Measurements from ENCODE around the gene LRIG1.
"Not testable (repeated sequence)": the region's sequence is repeated elsewhere in the genome, so short reads cannot be mapped to it uniquely, and the experiment has no call there.

Gene LRIG1

GRCh38 chr3:66441129-66441528, 59.7 kb downstream of the LRIG1 start:
- FAIRE-seq: no peak

DNA sequence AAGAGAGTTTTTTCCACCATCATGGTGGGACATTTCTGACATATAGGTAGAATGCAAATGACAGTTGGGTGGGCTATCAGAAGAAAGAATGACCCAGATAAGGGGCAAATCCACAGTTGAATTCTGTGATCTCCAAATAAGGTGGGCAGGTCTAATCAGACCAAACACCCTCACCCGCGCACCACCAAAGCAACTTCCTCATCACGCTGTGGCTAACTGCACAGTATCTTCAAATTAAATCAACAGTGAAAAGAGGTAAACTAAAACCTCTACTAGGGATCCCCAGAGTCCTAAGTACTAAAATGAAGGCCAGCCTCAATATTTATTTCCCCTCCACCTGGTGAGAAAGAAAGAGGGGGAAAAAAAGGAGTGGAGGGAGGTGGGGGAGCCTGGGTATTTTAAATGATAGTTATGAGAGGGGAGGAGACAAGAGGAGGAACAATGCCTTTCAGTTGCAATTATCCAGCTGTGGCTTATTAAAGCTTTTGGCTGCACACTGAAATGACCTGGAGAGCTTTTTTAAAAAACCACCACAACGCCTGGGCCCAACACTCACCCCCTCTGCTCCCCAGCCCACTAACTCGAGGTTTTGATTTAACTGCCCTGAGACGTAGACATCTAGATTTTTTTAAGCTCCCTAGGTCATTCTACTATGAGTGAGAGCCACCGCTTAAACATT, 61.0 kb downstream of the LRIG1 start:
- no peak for FAIRE-seq

DNA sequence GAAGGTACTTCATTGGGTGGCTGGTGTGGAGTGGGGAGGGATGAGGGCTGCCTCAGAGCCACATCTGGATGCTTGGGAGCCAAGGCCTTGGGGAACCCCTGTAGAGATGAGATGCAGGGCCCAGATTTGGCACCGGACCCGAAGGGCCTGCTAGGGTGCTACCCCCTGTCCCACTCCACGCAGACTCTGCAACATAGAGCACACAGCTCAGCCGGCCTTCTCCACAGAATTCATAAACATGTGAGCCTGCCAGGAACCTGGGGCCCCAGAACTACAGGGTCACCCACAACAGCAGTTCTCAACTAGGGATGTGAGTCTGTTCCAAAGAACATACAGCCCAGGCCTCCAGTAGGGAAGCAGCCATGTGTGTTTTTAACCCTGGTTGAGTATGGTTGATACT, 62.8 kb downstream of the LRIG1 start:
- FAIRE-seq: no peak

DNA sequence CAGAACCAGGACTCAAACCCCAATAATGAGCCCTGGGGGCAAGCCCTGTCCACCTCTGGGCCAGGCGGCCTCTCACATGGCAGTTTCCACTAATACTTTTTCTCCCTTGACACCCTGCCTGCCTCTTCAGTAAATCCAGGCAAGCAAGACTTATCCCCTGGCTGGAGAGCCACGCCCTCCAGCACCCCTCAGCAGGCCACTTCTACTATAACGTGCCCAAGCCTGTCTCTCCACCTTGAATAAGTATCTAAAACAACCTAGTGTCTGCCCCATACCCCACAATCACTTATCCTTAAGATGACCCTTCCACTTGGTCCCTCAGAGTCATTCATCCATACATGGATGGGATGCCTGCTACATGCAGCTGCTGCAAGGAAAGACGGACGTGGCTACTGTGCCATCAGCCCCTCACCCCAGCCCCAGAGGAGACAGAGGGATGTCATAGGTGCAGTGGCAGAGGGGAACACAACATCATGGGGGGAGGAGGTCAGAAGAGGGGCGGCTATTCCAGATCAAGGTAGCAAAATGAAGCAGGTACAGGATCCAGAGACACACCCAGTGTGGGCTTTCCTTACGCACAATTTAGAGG, 63.4 kb downstream of the LRIG1 start:
- FAIRE-seq: no peak

GRCh38 chr3:66435989-66436388, 64.8 kb downstream of the LRIG1 start:
- no peak for FAIRE-seq

GRCh38 chr3:66434726-66435125, 66.1 kb downstream of the LRIG1 start:
- FAIRE-seq: no peak

DNA sequence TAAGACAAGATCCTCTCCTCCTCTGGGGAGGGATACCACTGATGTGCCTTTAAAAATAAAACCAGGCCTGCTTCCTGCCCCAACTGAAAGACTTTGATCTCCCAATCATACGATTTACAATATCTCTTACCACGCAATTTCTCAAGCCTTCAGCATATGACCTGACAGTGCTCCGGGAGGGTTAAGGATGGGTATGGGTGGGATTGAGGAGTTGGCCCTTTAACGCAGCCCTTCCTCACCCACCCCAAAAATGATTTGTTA, 67.4 kb downstream of the LRIG1 start:
- FAIRE-seq: no peak

DNA sequence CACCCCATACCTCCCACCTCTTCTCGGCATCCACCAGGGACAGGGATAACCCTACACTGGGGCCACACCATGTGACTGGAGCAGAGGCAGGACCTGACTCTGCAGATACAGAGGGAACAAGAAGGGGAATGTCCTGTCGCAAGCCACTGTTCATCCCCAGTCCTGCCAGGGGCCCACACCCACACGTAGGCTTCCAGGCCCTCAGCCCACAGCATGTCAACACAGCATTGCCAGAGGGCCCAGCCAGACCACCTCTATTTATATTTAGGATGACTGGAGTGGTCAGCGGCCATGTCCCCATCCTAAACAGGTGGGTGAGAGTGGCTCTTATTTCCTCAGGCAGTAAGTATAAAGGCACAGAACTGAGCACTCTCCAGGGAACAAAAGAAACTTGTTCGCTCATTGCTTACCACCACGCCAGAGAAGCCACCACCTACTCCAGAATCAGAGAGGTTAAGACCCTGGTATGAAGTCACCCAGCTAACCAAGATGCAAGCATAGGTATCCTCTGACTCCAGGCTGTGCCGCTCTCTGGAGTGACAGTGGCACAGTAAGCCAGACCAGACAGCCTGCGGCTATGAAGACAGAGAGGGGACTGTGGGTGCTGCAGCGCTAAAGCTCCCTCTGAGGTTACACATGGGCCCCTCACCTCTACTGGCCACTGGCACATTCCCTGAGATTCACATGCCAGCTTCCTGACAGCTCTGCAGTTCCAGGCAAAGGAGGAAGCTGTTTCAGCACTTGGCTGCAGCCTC, 67.9 kb downstream of the LRIG1 start:
- no peak for FAIRE-seq

- no peak for FAIRE-seq
Measured at GRCh38 chr3:66432041-66432766, 68.6 kb downstream of the LRIG1 start.

DNA sequence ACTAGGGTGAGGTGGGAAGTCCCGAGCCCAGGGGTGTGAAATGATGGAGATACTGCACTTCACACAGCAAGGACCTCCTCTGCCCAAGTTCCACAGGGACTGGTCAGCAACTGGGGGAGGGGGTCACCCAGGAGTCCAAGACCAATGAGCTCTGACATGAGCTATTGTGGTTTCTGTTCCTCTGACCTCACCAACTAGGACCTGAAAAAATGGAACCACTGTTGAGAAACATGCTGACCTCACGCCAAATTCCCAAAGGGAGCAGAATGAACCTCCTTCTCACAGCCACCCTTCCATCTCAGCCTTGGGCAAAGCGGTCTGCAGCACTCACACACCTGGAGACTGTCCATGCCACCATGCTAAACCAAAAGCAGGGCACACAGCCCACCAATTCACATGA, 69.3 kb downstream of the LRIG1 start:
- FAIRE-seq: no peak

GRCh38 chr3:66430876-66431275, 69.9 kb downstream of the LRIG1 start:
- no peak for FAIRE-seq

DNA sequence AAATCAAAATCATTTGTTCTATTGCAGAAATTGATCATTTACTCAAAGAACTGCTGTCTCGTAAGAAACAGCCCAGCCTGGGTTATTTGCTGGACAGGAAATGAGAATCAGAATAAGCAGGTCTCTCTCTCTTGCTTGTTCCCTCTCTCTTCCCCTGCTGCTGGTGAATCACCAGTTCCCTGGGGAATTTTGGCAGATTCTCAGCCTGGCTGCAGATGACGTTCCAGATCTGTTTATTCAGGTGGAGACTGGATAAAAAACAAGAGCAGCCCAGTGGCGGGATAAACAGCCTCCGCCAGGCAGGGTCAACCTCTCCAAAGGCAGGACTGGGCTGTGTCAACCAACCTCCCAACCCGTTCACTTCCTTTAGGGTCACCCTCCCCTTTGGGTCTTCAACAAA, 72.1 kb downstream of the LRIG1 start:
- no peak for FAIRE-seq

DNA sequence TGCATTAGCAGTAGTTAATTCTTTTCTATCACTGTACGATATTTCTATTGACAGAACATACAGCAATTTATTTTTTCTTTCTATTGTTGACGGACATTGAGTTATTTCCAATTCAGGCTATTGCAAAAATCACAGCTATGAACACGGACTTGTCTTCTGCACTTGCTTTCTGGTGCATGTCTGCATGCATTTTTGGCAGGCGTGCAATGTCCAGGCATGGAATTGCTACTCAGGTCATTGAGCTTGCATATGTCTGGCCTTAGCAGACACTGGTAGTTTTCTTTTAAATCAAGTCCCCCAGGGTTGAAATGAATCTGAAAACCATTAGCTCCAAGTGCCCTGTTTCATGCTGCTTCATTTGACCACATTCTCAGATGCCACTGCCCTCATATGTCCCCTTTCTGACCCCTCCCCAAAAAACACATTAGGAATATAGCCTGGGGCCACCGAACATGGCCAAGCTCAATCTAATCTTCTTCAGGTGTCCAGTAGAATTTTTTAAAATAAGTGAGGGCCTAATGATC, 72.8 kb downstream of the LRIG1 start:
- FAIRE-seq: no peak

GRCh38 chr3:66427352-66427751, 73.5 kb downstream of the LRIG1 start:
- no peak for FAIRE-seq

GRCh38 chr3:66426135-66426534, 74.7 kb downstream of the LRIG1 start:
- FAIRE-seq: no peak

GRCh38 chr3:66425576-66426114, 75.2 kb downstream of the LRIG1 start:
- no peak for FAIRE-seq

GRCh38 chr3:66425032-66425431, 75.8 kb downstream of the LRIG1 start:
- FAIRE-seq: no peak

- no peak for FAIRE-seq
Measured at GRCh38 chr3:66423791-66424190, 77.0 kb downstream of the LRIG1 start.

DNA sequence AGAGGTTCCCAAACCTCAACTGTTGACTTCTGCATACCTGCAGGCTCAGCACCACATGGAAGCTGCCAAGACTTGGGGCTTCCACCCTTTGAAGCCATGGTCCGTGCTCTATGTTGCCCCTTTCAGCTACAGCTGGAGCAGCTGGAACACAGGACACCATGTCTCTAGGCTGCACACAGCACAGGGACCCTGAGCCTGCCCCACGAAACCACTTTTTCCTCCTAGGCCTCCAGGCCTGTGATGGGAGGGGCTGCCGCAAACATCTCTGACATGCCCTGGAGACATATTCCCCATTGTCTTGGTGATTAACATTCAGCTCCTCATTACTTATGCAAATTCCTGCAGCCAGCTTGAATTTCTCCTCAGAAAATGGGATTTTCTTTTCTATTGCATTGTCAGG, 78.9 kb downstream of the LRIG1 start:
- not testable (repeated sequence) for FAIRE-seq

GRCh38 chr3:66421144-66421543, 79.7 kb downstream of the LRIG1 start:
- not testable (repeated sequence) for FAIRE-seq

- no peak for FAIRE-seq
Measured at GRCh38 chr3:66419036-66419435, 81.8 kb downstream of the LRIG1 start.

DNA sequence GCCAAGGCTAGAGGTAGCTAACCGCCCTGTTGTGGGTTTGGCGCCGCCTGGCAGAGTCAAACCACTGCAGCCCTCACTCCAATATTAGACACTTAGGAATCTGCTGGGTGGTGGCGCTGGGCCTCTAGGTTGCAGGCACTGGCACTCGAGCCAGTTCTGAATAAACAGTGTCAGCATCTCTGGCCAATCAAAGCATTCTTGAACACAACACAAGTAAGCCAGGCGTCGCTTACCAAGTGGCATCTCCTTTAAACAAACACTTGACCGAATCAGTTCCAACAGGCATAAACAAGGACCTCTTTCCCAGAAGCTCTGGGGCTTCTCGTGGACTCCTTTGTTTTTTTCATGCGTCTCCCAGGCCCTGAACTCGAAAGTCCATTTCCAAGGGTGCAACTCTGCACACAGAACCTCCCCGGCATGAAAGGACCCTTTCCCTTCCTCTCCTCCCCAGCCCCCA, 82.3 kb downstream of the LRIG1 start:
- FAIRE-seq: no peak

Data from TTC549 (cell line).